BLaER1 (cell line): Measurements from ENCODE around the gene RDX.
"Not testable (repeated sequence)": the region's sequence is repeated elsewhere in the genome, so short reads cannot be mapped to it uniquely, and the experiment has no call there.

Experiments used
- H3K27ac ChIP-seq: shearing (Covaris generic); formaldehyde crosslinking; 2 replicates; pipeline ENCODE4 v1.8.1; 2022
- H3K27me3 ChIP-seq: shearing (Covaris generic); formaldehyde crosslinking; 2 replicates; pipeline ENCODE4 v1.8.1; 2022
- H3K36me3 ChIP-seq: shearing (Covaris generic); formaldehyde crosslinking; 2 replicates; pipeline ENCODE4 v1.8.1; 2022
- H3K4me1 ChIP-seq: shearing (Covaris generic); formaldehyde crosslinking; 2 replicates; pipeline ENCODE4 v1.8.1; 2022
- H3K4me2 ChIP-seq: shearing (Covaris generic); formaldehyde crosslinking; 2 replicates; pipeline ENCODE4 v1.8.1; 2022
- H3K4me3 ChIP-seq: shearing (Covaris generic); formaldehyde crosslinking; 2 replicates; pipeline ENCODE4 v1.8.1; 2022
- H3K9ac ChIP-seq: shearing (Covaris generic); formaldehyde crosslinking; 2 replicates; pipeline ENCODE4 v1.8.1; 2022
- H3K9me3 ChIP-seq: shearing (Covaris generic); formaldehyde crosslinking; 2 replicates; pipeline ENCODE4 v1.8.1; 2022
- H4K20me1 ChIP-seq: shearing (Covaris generic); formaldehyde crosslinking; 2 replicates; pipeline ENCODE4 v1.8.1; 2022
- Cebpa-rat ChIP-seq: shearing (Covaris generic); IDR thresholded peaks from 2 replicates; pipeline ENCODE4 v1.8.1; 2022

Gene RDX

DNA sequence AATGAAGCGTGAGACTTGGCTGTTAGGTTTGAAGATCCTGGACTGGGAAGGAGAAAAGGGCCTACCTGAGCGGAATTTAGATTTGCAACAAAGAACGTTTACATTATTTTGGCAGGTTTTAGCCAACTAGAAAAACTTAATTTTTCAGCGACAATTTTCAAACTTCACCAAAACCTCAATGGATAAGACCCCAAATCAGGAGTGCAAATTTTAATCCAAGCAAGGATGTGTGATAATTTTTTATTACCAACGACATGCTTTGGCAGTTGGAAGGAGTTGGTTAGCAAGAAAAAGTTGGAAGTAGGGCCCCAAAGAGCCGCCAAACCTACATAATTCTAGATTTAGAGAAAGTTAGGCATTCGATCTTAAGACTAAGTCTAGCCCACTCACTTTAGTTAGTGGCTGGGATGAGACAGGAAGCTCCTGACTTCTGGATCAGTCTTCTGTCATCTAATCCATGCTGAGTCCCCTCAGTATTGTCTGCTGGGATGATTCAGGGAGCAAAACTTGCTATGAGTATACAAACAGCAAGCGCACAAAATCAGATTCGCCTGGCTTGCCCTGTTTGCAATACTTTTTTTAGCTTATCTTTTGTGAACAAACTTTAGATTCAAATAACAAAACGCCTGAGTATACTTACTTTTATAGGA, 787 bp upstream of the RDX start:
- TF ChIP-seq Cebpa-rat: no peak
- peak overlapping the region; percentile 95; the same call in 1 of the 2 replicates for H3K9ac ChIP-seq
- H3K4me3 ChIP-seq: peak overlapping the region; percentile 99
- H4K20me1 ChIP-seq: peaks cover 39% of the 10 kb centered on the region
- H3K27ac ChIP-seq: peak overlapping the region; percentile 97
- H3K4me1 ChIP-seq: peaks cover 35% of the 10 kb centered on the region
- H3K27me3 ChIP-seq: no peaks in the 10 kb centered on the region
- no peaks in the 10 kb centered on the region for H3K36me3 ChIP-seq
- H3K4me2 ChIP-seq: peak overlapping the region; percentile 83
- peaks cover 5% of the 10 kb centered on the region; the same call in 1 of the 2 replicates for H3K9me3 ChIP-seq

DNA sequence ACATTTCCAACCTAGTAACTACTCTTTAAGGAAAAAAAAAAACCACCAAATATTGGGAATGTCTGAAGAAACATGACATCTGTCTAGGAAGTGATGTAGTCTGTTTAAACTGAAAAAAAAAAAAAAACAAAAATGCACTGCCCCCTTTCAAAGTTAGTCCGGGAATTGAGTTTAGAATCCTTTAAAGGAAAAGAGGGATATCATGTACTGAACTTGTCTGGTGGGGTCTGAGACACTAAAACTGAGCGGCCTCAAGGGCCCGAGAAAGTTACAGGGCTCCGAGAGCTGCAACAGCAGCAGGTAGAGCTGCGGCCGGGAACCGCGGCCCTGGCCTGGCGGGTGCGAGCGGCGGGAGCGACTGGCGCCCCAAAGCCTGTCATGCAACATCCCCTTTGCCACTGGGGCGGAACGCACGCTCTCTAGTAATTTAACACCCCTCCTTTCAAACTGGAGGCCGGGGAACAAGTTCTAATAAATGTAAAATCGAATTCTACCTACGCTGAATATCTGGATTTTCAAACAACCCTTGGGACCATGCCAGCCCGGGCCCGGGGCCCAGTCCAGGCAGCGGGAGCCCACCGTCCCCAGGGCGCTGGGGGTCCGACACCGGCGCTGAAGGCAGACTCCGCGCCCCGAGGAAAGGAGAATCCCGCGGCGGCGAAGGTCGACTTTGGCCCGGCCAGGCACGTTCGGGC, 736 bp downstream of the RDX start:
- Histone ChIP-seq H3K4me1 (peaks cover 39% of the 10 kb centered on the region), H3K27ac (peak overlapping the region; percentile 97), H3K9ac (peak overlapping the region; percentile 95), H3K9me3 (no peaks in the 10 kb centered on the region), H3K27me3 (no peaks in the 10 kb centered on the region), H3K36me3 (peaks cover 11% of the 10 kb centered on the region; the same call in 1 of the 2 replicates), H3K4me2 (peak overlapping the region; percentile 83), H4K20me1 (peaks cover 54% of the 10 kb centered on the region), H3K4me3 (peak overlapping the region; percentile 99)
- TF ChIP-seq Cebpa-rat: no peak

DNA sequence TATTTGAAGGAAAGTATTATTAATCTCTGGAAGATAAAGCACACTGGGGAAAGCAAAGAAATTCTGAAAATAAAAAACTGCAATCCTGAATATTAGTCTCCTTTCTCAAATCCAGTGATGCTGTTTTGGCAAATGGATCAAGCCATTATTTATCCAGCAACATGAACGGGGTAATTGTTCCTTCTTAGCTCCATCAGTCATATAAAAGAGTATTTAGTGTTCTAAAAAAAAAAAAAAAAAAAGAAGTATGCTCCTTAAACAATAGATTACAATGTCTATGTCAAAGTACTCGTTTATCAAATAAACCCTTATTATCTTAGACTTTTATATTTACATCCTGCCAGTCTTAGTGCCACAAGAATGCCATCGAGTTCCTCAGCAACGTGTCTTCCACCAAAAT, 1.3 kb downstream of the RDX start:
- Histone ChIP-seq H3K4me3 (peak overlapping the region; percentile 99), H3K9me3 (no peaks in the 10 kb centered on the region), H3K27me3 (no peaks in the 10 kb centered on the region), H3K4me2 (peak overlapping the region; percentile 83), H3K36me3 (peaks cover 11% of the 10 kb centered on the region; the same call in 1 of the 2 replicates), H3K27ac (peak overlapping the region; percentile 97), H3K9ac (peak overlapping the region; percentile 95), H3K4me1 (peaks cover 39% of the 10 kb centered on the region), H4K20me1 (peaks cover 60% of the 10 kb centered on the region)
- no peak for TF ChIP-seq Cebpa-rat

DNA sequence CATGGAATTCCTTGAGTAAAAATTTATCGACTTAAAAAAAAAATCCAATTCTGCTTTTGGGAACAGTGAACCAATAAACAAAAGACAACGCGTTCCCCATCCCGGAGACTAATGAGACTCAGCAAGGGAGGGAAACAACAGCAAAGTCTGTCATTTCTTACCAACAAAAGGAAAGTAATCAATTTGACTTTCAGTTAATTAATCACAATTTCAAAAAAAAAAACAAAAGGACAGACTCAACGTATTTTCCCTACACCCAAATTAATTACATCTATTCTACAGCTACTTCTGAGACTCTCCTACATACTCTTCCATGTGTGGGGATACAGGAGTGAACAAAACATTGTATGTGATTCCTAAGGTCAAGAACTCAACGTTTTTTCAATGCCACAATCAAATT, 1.9 kb downstream of the RDX start:
- peaks cover 39% of the 10 kb centered on the region for H3K4me1 ChIP-seq

DNA sequence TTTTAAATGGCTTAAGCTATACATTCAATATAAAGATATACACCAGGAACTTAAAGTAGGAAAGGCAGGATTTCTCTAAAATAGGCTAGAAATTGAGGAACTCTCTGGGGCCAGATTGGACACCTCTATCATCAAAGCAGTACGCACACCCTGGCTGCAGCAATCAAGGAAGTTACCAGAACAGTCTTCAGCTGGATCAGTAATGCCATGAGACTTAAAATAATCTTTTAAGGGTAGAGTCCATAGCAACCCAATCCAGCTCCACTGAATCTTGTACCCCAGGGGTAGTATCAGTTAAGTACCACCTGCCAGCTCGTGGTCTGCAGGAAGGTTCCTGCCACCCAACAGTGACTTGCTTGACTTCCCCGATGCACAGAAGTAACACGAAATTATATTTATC, 3.0 kb downstream of the RDX start:
- peak overlapping the region; percentile 83 for H3K4me2 ChIP-seq
- no peak overlapping the region for H3K4me3 ChIP-seq
- no peak overlapping the region for H3K27ac ChIP-seq
- peaks cover 75% of the 10 kb centered on the region for H4K20me1 ChIP-seq
- no peak for TF ChIP-seq Cebpa-rat
- H3K9ac ChIP-seq: no peak overlapping the region
- H3K36me3 ChIP-seq: peaks cover 11% of the 10 kb centered on the region; the same call in 1 of the 2 replicates
- H3K4me1 ChIP-seq: peaks cover 39% of the 10 kb centered on the region
- H3K27me3 ChIP-seq: no peaks in the 10 kb centered on the region
- H3K9me3 ChIP-seq: no peaks in the 10 kb centered on the region

More for the DNA sequence above, 1.9 kb downstream of the RDX start:
- peak overlapping the region; percentile 95 for H3K9ac ChIP-seq
- peak overlapping the region; percentile 99 for H3K4me3 ChIP-seq
- H4K20me1 ChIP-seq: peaks cover 66% of the 10 kb centered on the region
- H3K4me2 ChIP-seq: peak overlapping the region; percentile 83
- no peak for TF ChIP-seq Cebpa-rat
- H3K27me3 ChIP-seq: no peaks in the 10 kb centered on the region
- peaks cover 11% of the 10 kb centered on the region; the same call in 1 of the 2 replicates for H3K36me3 ChIP-seq
- no peaks in the 10 kb centered on the region for H3K9me3 ChIP-seq
- no peak overlapping the region for H3K27ac ChIP-seq

DNA sequence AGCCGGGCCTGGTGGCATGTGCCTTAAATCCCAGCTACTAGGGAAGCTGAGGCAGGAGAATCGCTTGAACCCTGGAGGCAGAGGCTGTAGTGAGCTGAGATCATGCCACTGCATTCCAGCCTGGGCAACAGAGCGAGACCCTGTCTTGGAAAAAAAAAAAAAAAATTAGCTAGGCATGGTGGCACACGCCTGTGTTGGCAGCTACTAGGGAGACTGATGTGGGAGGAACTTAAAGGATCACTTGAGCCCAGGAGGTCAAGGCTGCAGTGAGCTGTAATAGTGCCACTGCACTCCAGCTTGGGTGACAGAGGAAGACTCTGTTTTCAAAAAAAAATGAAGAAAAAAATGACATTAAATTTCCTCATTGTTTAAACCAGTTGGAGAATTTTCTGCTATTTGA, 4.3 kb downstream of the RDX start:
- Histone ChIP-seq H4K20me1 (peaks cover 87% of the 10 kb centered on the region), H3K36me3 (peaks cover 11% of the 10 kb centered on the region; the same call in 1 of the 2 replicates), H3K4me1 (peaks cover 42% of the 10 kb centered on the region)
- H3K9me3 ChIP-seq, H3K4me2 ChIP-seq, H3K9ac ChIP-seq, H3K27ac ChIP-seq, H3K4me3 ChIP-seq, H3K27me3 ChIP-seq: not testable (repeated sequence)

DNA sequence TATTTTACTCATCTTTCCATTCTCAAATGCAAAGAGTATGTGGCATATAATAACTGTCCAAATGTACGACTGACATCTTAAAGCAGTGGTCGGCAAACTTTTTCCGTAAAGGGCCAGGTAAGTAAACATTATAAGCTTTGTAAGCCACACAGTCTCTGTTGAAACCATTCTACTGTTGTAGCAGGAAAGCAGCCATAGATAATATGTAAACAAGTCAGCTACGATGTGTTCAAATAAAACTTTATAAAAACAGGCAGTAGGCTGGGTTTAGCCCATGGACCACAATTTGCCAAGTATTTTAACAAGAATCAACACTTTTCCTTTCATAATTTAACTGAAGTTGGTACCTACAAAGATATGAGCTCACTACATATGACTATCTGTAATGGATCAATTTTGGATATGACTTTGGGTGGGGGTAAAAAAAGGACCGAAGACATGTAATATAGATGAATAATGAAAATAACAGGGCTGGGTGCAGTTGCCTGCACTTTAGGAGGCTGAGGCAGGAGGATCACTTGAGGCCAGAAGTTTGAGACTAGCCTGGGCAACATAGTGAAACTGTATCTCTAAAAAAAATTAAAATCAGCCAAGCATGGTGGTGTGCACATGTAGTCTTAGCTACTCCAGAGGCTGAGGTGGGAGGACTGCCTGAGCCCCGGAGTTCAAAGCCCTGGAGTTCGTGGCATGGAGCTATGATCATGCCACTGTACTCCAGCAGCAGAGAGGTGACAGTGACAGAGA, 5.7 kb downstream of the RDX start:
- no peak overlapping the region for H3K4me3 ChIP-seq
- no peak overlapping the region for H3K4me2 ChIP-seq
- H3K9me3 ChIP-seq: no peaks in the 10 kb centered on the region
- H3K27me3 ChIP-seq: no peaks in the 10 kb centered on the region
- H4K20me1 ChIP-seq: peaks cover 98% of the 10 kb centered on the region
- H3K9ac ChIP-seq: no peak overlapping the region
- peaks cover 36% of the 10 kb centered on the region for H3K4me1 ChIP-seq
- no peak overlapping the region for H3K27ac ChIP-seq
- H3K36me3 ChIP-seq: peaks cover 11% of the 10 kb centered on the region; the same call in 1 of the 2 replicates
- no peak for TF ChIP-seq Cebpa-rat

DNA sequence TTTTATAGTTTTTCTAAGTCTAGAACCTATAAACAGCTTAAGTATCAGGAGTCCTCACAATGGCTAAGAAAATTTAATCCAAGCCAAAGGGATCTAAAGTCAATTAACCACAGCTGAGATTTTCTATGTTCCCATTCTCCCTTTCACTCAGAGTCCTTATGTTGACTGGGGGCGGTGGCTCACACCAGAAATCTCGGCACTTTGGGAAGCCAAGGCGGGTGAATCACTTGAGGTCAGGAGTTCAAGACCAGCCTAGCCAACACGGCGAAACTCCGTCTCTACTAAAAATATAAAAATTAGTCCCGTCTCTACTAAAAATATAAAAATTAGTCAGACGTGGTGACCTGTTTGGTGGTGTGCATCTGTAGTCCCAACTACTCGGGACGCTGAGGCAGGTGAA, 6.9 kb downstream of the RDX start:
- Histone ChIP-seq H4K20me1 (peaks cover 86% of the 10 kb centered on the region), H3K4me3 (no peak overlapping the region), H3K4me1 (peaks cover 28% of the 10 kb centered on the region), H3K27me3 (no peaks in the 10 kb centered on the region), H3K27ac (no peak overlapping the region), H3K9ac (no peak overlapping the region), H3K4me2 (no peak overlapping the region), H3K36me3 (peaks cover 16% of the 10 kb centered on the region), H3K9me3 (no peaks in the 10 kb centered on the region)
- TF ChIP-seq Cebpa-rat: no peak

DNA sequence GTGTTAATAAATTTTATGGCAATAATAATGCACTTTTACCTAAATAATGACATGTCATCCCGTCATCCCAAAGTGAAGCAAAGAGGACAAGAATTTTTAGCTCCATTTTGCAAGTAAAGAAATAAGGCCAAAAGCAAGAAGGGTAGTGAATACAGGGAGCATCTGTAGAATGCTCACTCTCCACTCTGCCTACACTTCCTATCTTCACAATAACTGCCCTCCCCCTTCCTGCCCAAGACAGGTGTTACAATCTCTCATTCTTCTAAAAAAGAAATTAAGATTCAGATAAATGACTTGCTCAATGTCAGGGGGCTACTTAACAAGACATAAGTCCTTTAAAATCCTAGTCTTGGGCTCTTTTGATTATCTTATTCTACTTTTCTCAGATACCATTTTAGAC, 8.9 kb downstream of the RDX start:
- no peak for TF ChIP-seq Cebpa-rat
- Histone ChIP-seq H4K20me1 (peaks cover 72% of the 10 kb centered on the region), H3K27ac (no peak overlapping the region), H3K9ac (no peak overlapping the region), H3K27me3 (no peaks in the 10 kb centered on the region), H3K4me1 (peaks cover 14% of the 10 kb centered on the region), H3K9me3 (no peaks in the 10 kb centered on the region), H3K4me3 (no peak overlapping the region), H3K36me3 (peaks cover 24% of the 10 kb centered on the region), H3K4me2 (peak overlapping the region; percentile 18; the same call in 1 of the 2 replicates)
